ENCODE results near the gene KRTAP5-7.

KRTAP5-7 gene

DNA sequence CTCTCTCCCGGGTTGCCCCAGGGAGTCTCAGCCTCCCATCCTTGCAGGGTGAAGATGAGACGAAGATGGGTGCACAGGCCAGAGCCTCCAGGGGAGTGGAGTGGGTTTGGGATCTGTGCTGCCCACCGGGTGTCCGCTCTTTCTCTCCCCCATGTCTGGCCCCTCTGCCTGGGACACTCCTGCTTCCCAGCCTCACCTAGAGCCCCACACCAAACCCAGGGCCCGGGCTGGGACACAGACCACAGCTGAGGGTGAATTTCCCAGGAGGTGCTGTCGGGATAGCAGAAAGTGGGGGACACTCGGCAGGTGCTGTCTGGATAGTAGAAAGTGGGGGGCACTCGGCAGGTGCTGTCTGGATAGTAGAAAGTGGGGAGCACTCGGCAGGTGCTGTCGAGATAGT lies 25.0 kb upstream of the KRTAP5-7 start:
- no peak for TF ChIP-seq CTCF (IDR thresholded peaks at IDR 0.05; ENCODE audit: control extremely low read depth, extremely low read depth, low read depth, missing control alignments)
- ChIA-PET POLR2A (no interaction called here), CTCF (no interaction called here)
- DNase-seq (ENCODE audit: extremely low spot score): no peak

- TF ChIP-seq CTCF (IDR thresholded peaks at IDR 0.05; ENCODE audit: control extremely low read depth, extremely low read depth, low read depth, missing control alignments): no peak
- no peak for DNase-seq (ENCODE audit: extremely low spot score)
- ChIA-PET POLR2A (no interaction called here), CTCF (no interaction called here)
Observed at GRCh38 chr11:71502871-71503435, 24.1 kb upstream of the KRTAP5-7 start.

GRCh38 chr11:71504531-71504930 lies 22.5 kb upstream of the KRTAP5-7 start:
- TF ChIP-seq CTCF (IDR thresholded peaks at IDR 0.05; ENCODE audit: control extremely low read depth, extremely low read depth, low read depth, missing control alignments): no peak
- POLR2A ChIA-PET: no interaction called here
- CTCF ChIA-PET: interaction anchor here (0.8 kb wide), 1 partner anchor 8 kb away, joined by 3 read pairs; no protein-coding TSS in a partner anchor
- no peak for DNase-seq (ENCODE audit: extremely low spot score)

DNA sequence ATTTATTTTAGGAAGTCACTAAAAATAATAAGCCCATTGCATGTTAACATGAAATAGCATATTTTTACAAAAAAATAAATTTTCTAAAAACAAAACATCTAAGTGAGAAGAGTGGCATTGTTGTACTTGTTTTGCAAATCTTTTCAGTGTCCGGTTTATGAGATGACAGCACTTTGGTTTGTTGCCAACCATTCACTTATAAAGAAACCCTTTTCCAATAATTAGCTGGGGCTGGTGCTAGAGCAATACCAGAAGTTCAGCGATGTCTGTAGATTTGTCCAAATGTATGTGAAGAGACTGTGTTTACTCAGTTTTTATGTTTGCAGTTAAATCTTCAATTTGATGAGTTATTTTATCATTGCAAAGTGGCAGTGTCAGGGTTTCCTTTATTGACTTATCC lies 22.1 kb upstream of the KRTAP5-7 start:
- ChIA-PET POLR2A (no interaction called here), CTCF (interaction anchor here (0.6 to 1.3 kb wide), 2 partner anchors 13 to 33 kb away, joined by 3 read pairs; no protein-coding TSS in a partner anchor)
- no peak for DNase-seq (ENCODE audit: extremely low spot score)
- TF ChIP-seq CTCF (IDR thresholded peaks at IDR 0.05; ENCODE audit: control extremely low read depth, extremely low read depth, low read depth, missing control alignments): no peak

GRCh38 chr11:71505781-71506180 lies 21.3 kb upstream of the KRTAP5-7 start:
- POLR2A ChIA-PET: no interaction called here
- CTCF ChIA-PET: interaction anchor here (0.6 to 1.3 kb wide), 2 partner anchors 12 to 33 kb away, joined by 3 read pairs; no protein-coding TSS in a partner anchor

DNA sequence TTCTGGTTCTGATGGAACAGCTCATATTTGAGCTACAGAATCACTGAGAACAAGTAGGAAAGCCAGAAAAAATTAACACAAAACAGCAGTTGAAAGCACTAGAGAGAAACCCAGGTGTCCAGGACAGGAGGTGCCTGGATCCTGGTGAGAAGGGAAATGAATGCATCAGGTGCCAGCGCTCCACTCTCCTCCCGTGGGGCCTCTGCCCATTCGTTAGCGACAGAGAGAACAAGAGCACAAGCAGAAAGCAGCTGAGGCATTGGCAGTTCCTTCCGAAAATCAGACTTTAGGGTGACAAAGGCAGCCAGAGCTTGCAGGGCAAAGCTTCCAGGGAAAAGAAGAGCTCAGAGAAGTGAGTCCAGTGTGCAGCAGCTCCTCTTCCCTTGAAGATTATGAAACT lies 20.0 kb upstream of the KRTAP5-7 start:
- TF ChIP-seq CTCF (IDR thresholded peaks at IDR 0.05; ENCODE audit: control extremely low read depth, extremely low read depth, low read depth, missing control alignments): no peak
- CTCF ChIA-PET: interaction anchor here (1.3 to 1.8 kb wide), 3 partner anchors 14 to 66 kb away, joined by 4 to 6 read pairs (median 5); no protein-coding TSS in a partner anchor
- DNase-seq (ENCODE audit: extremely low spot score): no peak
- POLR2A ChIA-PET: no interaction called here

More at GRCh38 chr11:71505781-71506180, 21.3 kb upstream of the KRTAP5-7 start:
- no peak for DNase-seq (ENCODE audit: extremely low spot score)
- no peak for TF ChIP-seq CTCF (IDR thresholded peaks at IDR 0.05; ENCODE audit: control extremely low read depth, extremely low read depth, low read depth, missing control alignments)

All from GM10248 (cell line).